ENCODE data around the gene GAD1. TPM values are rescaled to one million over a fixed set of nuclear protein-coding genes. Genes with fewer than 3 reads are reported as not detected.

GAD1 gene
- total RNA-seq (under 1 TPM in 6 of 7 donors, not detected in 1; 0.22 to 0.36 (median 0.29) TPM), polyA plus RNA-seq (under 1 TPM; 0.57 to 0.77 TPM)
- long read RNA-seq, donor 1, partial matches to known transcripts = 0 of 1 reads
- long read RNA-seq, donor 1, other reads (novel, unspliced or antisense) = 1 of 1 reads
- long read RNA-seq, donor 2 = 0 reads
- long read RNA-seq, donor 3 = 0 reads

GRCh38 chr2:170816504-170817092, at the start of gene GAD1:
Gene GAD1 (plus strand): TSS chr2:170816887. CDS start chr2:170818592, 1,705 bp downstream.
- peak; percentile 24 to 65 (median 62) for DNase-seq
- Histone ChIP-seq H3K27me3 (peaks cover 4% of the 10 kb centered on the region), H3K4me3 (peak within 1 kb of the TSS; percentile 36), H3K9me3 (no peaks in the 10 kb centered on the region), H3K4me1 (ENCODE audit: insufficient read depth) (peaks cover 8% of the 10 kb centered on the region), H3K36me3 (no peaks in the 10 kb centered on the region), H3K27ac (no peak within 1 kb of the TSS)
- WGBS, 3 donors = 1 to 2% (median 1%) methylated on average over 43 to 49 of the region's 49 CpGs
- intact Hi-C loops (cut with DNase I) = loop anchor here (5.0 to 10.0 kb wide), 8 partner anchors 102 to 452 kb away; partner anchors contain the start of gene SP5 (in 1 of the 4)
- no peak for TF ChIP-seq POLR2A (IDR thresholded peaks at IDR 0.05)
- TF ChIP-seq, protein P1, sequence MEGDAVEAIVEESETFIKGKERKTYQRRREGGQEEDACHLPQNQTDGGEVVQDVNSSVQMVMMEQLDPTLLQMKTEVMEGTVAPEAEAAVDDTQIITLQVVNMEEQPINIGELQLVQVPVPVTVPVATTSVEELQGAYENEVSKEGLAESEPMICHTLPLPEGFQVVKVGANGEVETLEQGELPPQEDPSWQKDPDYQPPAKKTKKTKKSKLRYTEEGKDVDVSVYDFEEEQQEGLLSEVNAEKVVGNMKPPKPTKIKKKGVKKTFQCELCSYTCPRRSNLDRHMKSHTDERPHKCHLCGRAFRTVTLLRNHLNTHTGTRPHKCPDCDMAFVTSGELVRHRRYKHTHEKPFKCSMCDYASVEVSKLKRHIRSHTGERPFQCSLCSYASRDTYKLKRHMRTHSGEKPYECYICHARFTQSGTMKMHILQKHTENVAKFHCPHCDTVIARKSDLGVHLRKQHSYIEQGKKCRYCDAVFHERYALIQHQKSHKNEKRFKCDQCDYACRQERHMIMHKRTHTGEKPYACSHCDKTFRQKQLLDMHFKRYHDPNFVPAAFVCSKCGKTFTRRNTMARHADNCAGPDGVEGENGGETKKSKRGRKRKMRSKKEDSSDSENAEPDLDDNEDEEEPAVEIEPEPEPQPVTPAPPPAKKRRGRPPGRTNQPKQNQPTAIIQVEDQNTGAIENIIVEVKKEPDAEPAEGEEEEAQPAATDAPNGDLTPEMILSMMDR (IDR thresholded peaks at IDR 0.05) = no peak
- no peak for TF ChIP-seq EP300 (IDR thresholded peaks at IDR 0.05)

GRCh38 chr2:170770008-170770605, 46.6 kb upstream of the GAD1 start, which contains the start of gene ERICH2:
Gene ERICH2 (plus strand): TSS chr2:170770378. CDS start chr2:170770682, 304 bp downstream.
- TF ChIP-seq, protein P1 (IDR thresholded peaks at IDR 0.05) = no peak
- TF ChIP-seq POLR2A (IDR thresholded peaks at IDR 0.05) (no peak), EP300 (IDR thresholded peaks at IDR 0.05) (no peak)
- intact Hi-C loops (cut with DNase I) = no loop called here
- Histone ChIP-seq H3K9me3 (no peaks in the 10 kb centered on the region), H3K27me3 (no peaks in the 10 kb centered on the region), H3K4me1 (ENCODE audit: insufficient read depth) (no peaks in the 10 kb centered on the region), H3K4me3 (peak within 1 kb of the TSS; percentile 62), H3K27ac (peak within 1 kb of the TSS in 1 of 2 donors; percentile 22), H3K36me3 (no peaks in the 10 kb centered on the region)
- 2 to 4% (median 3%) methylated on average over 13 of the region's 13 CpGs for WGBS, 3 donors
- DNase-seq = peak in 4 of 5 donors; percentile 35 to 46 (median 44)

GRCh38 chr2:170770606-170771420, 45.9 kb upstream of the GAD1 start:
- peak overlapping the region; percentile 62 for H3K4me3 ChIP-seq
- no peaks in the 10 kb centered on the region for H3K4me1 ChIP-seq (ENCODE audit: insufficient read depth)
- intact Hi-C loops (cut with DNase I) = no loop called here
- DNase-seq = peak; percentile 66 to 79 (median 75)
- no peaks in the 10 kb centered on the region for H3K9me3 ChIP-seq
- H3K27ac ChIP-seq = peak overlapping the region in 1 of 2 donors; percentile 22
- TF ChIP-seq, protein P1 (IDR thresholded peaks at IDR 0.05) = no peak
- TF ChIP-seq EP300 (IDR thresholded peaks at IDR 0.05) (no peak), POLR2A (IDR thresholded peaks at IDR 0.05) (no peak)
- H3K27me3 ChIP-seq = no peaks in the 10 kb centered on the region
- 0 to 2% (median 1%) methylated on average over 26 to 80 of the region's 82 CpGs for WGBS, 3 donors
- H3K36me3 ChIP-seq = no peaks in the 10 kb centered on the region

GRCh38 chr2:170771421-170771937, 45.2 kb upstream of the GAD1 start:
- Histone ChIP-seq H3K36me3 (no peaks in the 10 kb centered on the region), H3K4me1 (ENCODE audit: insufficient read depth) (no peaks in the 10 kb centered on the region), H3K9me3 (no peaks in the 10 kb centered on the region), H3K4me3 (peak overlapping the region; percentile 62), H3K27me3 (no peaks in the 10 kb centered on the region), H3K27ac (peak overlapping the region in 1 of 2 donors; percentile 22)
- 5 to 8% (median 7%) methylated on average over 15 of the region's 15 CpGs for WGBS, 3 donors
- TF ChIP-seq, protein P1 (IDR thresholded peaks at IDR 0.05) = no peak
- no peak for TF ChIP-seq POLR2A (IDR thresholded peaks at IDR 0.05)
- no peak for TF ChIP-seq EP300 (IDR thresholded peaks at IDR 0.05)
- intact Hi-C loops (cut with DNase I) = no loop called here
- DNase-seq = no peak
